HG03108 (cell line): ENCODE data around the gene BICDL2.
A peak's percentile ranks its signal among the peaks of the same experiment; 100 is the strongest.

Experiments used
- ATAC-seq: cut with Tn5 transposase; IDR thresholded peaks from one replicate; pipeline ENCODE4 v1.9.1; 2021; ENCODE audit warnings: moderate library complexity; ENCODE audit not compliant: unreplicated experiment

The BICDL2 gene

DNA sequence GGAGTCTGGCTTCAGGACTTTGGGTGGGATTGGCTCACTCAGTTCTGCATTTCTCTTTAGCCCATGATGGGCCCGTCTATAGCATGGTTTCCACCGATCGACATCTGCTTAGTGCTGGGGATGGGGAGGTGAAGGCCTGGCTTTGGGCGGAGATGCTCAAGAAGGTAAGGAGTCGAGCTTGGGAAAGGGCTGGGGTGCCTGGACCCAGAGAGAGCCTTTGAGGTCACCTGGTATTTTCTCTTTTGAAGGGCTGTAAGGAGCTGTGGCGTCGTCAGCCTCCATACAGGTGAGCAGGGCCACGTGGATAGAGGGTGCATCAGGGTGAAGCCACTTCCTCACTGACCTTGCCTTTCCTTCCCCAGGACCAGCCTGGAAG is 10.8 kb downstream of the BICDL2 start:
- no peak for ATAC-seq

DNA sequence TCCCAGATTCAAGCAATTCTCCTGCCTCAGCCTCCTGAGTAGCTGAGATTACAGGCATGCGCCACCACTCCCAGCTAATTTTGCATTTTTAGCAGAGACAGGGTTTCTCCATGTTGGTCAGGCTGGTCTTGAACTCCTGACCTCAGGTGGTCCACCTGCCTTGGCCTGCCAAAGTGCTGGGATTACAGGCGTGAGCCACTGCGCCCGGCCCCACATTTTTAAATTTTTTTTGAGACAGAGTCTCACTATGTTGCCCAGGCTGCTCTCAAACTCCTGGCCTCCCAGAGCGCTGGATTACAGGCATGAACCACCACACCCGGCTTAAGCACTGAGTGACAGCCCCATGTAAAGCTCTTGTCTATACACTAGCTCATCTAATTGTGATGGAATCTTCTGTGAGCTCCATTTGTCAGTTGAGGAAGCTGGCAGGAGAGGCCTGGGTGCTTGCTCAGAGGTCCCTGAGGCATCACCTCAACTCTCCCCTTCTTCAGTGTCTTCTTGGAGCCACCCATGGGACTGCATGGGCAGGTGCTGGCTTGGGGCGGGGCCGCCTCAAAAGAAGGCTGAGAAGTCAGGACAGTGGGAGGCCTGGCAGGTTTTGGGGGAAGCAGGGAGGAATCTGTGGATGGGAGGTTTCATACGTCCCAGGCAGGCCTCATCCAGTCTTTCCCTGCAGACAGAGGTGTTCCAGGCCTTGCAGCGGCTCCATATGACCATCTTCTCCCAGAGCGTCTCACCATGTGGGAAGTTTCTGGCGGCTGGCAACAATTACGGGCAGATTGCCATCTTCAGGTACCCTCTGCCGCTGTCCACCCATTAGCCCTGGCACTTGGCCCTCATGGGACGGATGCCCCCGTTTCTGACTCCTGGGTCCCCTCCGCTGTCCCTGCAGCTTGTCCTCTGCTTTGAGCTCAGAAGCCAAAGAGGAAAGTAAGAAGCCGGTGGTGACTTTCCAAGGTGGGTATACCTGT is 11.4 kb downstream of the BICDL2 start:
- ATAC-seq: no peak

DNA sequence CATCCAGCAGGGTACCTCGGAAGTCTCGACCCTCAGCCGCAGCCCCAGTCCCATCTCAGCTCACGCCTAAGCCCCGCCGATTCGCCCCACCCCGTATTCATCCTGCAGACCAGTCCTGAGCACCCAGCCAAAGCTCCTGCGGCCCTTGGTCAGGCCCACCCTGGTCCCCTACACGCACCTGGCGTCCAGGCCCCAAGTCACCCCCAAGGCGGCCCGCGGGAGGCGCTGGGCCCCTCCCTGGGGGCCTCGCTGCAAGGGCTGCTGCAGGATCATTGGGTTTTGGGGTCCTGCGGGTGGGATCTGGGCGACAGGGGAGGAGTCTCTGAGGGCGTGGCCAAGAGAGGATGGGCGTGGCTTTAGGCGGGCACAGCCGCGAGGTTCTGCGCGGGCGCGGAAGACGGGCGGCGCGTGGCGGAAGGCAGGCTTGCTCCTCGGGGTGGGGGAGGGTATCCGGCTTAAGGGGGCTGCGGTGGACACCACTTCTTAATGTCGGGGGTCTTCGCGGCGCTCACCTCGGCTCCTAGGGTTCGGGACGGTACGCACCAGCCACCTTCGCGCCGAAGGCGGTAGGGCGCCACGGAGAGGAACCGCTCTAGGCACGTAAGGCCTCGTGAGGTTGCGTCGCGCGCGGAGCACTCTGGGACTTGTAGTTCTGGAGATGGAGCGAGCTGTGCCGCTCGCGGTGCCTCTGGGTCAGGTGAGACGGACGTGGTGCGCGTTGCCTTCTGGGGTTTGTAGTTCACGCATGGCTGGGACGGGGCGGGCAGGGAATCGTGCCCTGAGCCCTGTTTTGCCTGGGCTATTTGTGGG is 12.9 kb downstream of the BICDL2 start, which contains the start of the genes HCFC1R1 and THOC6:
Gene HCFC1R1 (minus strand): TSS at position 274 of the 810 bp plus-strand sequence. CDS start 1 bp downstream, at position 273.
Gene THOC6 (plus strand): TSS at position 367 of the 810 bp plus-strand sequence. CDS start 292 bp downstream, at position 659.
- peak; percentile 48 for ATAC-seq

DNA sequence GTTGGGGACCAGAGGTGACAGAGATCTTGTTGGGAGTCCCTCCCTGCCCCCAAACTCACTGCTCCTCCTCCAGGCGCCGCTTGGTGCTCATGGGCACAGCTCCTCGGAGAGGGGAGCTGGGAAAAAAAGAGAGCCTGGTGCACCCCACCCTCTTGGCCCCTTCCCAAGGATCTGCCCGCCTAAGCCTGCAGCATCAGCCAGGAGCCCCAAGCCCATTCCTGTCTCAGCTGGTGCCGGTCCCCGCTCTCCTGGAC is 13.4 kb downstream of the BICDL2 start:
- no peak for ATAC-seq

DNA sequence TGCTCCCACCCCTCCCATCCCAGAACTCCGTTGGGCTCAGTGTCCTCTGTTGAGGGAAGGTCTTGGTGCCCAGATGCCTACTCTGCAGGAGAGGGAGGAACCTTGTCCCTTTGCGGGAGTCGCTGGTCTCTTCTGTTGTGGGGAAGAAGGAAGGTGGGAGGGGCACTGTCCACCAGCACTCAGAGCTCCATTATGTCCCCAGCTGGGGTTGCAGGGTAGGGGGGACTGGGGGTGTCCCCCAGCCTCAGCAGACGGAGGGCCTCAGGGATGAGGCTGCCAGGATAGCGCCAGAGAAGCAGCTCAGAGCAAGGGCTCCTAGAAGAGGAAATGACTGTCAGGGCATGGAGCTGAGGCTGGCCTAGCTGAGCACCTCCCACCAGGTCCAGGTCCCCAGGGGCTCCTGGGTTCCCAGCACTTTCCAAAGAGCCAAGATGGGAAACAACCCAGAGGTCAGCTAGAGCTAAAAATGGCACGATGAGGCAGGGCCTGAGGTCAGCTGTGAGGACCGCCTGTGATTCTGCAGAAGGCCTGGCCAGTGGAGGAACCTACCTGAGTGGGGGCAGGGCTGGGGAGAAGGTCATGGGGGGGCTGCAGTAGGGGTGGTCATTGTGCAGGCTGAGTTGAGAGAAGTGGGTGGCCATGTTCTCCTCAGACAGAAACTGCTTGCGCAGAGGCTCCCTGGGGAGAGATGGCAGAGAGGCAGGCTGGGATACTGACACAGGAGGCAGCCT is 13.9 kb downstream of the BICDL2 start:
- no peak for ATAC-seq

DNA sequence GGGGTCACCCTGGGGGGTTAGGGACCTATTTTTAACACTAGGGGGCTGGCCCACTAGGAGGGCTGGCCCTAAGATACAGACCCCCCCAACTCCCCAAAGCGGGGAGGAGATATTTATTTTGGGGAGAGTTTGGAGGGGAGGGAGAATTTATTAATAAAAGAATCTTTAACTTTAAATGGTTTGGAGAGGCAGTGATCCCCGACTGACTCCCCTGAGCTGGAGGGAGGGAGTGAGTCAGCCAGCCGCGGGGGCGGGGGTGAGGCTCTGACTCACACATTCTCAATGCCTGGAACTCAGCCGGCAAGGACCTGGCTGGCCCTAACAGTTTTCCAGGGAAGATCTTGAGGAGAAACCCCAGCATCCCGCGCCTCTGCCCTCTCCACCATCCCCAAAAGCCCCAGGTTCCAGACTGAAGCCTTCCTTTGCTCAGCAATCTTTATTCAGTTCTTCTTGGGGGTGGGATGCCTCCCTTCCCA is 14.5 kb downstream of the BICDL2 start:
- no peak for ATAC-seq

DNA sequence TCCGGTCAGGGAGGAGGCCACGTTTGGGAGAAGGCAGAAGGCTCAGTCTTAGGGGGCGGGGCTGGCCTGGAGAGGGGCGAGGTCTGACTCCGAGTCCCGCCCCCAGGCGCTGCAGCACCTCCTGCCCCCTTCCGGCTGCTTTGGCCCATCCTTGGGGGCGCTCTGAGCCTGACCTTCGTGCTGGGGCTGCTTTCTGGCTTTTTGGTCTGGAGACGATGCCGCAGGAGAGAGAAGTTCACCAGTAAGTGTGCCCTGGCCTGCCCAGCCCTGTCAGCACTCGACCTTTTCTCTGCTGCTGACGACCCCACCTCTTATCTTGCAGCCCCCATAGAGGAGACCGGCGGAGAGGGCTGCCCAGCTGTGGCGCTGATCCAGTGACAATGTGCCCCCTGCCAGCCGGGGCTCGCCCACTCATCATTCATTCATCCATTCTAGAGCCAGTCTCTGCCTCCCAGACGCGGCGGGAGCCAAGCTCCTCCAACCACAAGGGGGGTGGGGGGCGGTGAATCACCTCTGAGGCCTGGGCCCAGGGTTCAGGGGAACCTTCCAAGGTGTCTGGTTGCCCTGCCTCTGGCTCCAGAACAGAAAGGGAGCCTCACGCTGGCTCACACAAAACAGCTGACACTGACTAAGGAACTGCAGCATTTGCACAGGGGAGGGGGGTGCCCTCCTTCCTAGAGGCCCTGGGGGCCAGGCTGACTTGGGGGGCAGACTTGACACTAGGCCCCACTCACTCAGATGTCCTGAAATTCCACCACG is 15.1 kb downstream of the BICDL2 start:
- no peak for ATAC-seq

DNA sequence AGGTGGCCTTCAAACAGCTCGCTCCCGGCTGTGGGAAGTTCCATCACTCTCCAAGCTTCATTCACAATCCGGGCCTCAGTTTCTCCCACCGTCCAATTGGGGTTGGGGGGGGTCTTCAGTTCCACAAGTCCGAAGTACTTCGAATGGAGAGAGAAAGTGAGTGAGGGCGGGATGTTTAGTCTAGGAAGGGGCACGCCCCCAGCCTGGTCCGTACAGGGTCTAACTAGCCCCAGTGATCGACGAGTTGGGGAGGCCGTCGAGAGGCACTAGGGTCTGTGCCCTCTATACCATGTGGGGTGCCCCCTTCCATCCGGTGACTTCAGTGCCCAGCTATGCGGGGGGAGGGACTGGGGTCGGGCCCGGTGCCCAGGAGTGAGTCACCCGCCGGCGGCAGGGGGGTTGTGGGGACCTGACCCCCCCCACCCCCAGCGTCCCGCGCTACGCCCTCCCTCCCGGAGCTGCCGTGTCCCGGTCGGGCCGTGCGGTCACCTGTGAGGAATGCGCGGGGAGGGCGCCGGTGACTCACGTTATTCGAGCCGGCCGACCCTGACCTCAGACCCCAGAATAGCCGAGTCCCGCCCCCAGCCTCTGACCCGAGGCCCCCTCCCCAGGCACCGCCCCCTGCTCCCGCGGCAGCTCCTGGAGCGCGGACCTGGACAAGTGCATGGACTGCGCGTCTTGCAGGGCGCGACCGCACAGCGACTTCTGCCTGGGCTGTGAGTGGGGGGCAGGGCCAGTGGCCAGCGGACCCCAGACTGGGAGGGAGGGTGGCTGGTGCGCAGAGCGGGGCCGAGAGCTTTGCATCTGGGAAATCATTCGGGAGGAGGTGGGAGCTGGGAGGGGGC is 15.9 kb downstream of the BICDL2 start:
- no peak for ATAC-seq

DNA sequence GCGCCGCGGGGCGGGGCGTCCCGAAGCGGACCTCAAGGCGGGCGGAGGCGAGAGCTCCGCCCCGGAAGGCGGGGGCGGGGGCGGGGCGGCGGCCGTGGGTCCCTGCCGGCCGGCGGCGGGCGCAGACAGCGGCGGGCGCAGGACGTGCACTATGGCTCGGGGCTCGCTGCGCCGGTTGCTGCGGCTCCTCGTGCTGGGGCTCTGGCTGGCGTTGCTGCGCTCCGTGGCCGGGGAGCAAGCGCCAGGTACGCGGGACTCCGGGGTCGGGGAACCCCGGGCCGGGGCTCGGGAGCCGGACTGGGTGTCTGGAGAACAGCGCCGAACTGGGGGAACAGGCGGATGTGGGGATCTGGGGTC is 16.5 kb downstream of the BICDL2 start, which contains the start of gene TNFRSF12A:
Gene TNFRSF12A (plus strand): TSS at position 122 of the 357 bp plus-strand sequence. CDS start 30 bp downstream, at position 152.
- peak; percentile 19 for ATAC-seq

DNA sequence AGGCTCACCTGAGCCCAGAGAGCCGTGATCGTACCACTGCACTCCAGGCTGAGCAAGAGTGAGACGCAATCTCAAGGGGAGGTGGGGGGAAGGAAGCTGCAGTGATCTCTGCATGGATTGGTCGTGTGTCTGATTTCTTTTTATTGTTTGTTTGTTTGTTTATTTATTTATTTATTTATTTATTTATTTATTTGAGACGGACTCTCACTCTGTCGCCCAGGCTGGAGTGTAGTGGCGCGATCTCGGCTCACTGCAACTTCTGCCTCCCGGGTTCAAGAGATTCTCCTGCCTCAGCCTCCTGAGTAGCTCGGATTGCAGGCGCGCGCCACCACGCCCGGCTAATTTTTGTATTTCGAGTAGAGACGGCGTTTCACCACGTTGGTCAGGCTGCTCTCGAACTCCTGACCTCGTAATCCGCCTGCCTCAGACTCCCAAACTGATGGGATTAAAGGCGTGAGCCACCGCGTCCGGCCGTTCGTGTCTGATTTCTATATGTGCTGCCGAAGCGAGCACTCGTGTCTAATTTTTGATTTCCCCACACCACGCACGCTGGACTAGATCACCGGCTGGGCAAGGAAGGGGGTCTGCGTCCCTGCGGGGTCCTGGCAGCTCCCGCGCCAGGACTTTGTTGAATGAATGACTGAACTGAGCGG is 17.0 kb downstream of the BICDL2 start:
- no peak for ATAC-seq

DNA sequence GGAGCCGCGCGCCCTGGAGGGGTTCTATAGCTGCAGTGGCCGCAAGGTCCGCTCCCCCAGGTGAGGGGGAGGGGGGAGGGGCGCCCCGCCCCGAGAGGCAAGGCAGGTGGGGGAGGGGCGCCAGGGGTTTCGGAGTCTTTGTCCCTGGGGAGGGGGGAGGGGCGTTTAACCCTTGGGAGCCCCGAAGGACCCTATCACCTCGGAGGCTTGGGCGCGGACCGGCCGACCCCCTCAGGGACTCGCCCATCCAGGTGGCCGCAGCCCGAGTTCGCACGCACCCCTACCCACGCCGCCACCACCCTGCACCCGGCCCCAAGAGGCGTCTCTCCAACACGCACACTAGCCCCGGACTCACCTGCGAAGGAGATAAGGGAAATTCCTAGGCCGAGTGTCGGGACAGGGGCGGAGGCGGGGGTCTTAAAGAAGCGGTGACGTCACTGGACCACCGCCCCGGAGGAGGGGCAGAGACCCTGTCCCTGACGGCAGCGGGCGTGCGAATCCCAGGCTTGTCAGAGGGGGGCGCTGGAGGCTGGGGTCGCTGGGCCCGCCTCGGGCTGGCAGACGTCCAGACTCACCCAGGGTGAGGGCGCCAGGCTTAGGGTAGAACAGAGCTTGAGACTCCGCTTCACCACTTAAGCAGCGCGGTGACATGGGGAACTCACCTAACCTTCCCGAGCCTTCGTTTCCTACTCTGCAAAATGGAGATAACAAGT is 18.8 kb downstream of the BICDL2 start, which contains the start of gene CLDN6:
Gene CLDN6 (minus strand): TSS at position 390 of the 713 bp plus-strand sequence. CDS start 2,162 bp downstream, outside the sequence.
- no peak for ATAC-seq

DNA sequence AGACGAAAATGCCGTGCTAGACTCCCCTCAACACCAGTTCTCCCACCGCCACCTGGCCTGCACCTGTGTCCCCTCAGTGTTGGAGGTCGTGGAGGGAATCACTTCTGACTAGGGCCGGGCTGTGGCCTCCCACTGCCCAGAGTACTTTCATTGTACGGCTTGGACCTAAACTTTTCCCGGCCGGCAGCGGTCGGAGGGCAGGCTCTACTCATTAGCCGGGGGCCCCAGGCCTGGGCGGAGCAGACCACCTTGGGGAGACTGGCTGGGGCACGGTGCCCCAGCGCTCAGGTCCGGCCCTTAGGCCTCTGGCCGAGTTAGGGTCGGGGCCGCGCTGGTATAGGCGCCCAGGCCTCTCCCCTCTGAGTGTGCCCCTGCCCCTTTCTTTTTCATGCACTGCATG is 19.4 kb downstream of the BICDL2 start:
- ATAC-seq: no peak

DNA sequence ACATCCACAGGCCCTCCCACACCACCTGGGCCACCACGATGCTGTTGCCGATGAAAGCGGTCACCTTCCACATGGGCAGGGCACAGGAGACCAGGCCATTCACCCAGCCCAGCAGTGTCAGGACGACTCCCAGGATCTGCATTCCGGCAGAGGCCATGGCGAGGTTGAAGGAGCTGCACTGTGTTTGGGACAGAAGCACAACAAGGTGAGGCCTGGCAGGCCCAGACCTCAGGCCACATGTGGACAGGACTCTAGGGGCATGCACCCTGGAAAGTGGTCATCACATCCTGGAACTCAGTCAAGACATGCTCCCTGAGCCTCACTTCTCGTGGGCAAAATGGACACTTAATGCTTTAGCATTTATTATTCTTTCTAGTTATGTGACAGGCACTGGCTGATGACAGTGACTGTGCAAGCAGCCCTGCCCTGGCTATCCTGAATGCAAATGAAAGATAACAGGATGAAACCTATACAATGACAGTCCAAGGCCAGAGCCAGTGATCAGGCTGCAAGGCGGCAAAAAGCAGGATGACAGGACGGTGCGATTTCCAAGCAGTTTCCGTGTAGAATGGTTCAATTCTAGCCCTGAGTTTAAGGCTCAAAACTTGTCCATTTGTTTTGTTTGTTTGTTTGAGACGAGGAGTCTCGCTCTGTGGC is 20.8 kb downstream of the BICDL2 start:
- no peak for ATAC-seq

DNA sequence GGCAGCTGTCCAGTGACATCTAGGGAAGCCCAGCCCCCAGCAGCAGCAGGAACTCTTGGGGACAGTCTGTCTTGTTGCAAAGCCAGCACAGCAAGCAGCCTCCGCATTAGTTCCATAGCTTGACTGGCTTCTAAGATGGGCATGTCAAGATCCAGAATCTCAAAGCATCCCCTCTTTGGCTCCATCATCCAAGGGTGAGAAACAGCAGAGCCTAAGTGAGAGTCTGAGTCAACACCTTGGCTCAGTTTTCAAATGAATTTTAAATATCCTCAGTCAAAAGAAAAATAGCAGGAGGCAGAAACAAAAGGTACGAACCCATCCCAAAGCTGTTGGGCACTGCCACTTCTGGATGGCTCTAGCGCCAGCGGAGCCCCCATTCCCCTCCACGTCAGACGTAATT is 21.8 kb downstream of the BICDL2 start:
- ATAC-seq: no peak

DNA sequence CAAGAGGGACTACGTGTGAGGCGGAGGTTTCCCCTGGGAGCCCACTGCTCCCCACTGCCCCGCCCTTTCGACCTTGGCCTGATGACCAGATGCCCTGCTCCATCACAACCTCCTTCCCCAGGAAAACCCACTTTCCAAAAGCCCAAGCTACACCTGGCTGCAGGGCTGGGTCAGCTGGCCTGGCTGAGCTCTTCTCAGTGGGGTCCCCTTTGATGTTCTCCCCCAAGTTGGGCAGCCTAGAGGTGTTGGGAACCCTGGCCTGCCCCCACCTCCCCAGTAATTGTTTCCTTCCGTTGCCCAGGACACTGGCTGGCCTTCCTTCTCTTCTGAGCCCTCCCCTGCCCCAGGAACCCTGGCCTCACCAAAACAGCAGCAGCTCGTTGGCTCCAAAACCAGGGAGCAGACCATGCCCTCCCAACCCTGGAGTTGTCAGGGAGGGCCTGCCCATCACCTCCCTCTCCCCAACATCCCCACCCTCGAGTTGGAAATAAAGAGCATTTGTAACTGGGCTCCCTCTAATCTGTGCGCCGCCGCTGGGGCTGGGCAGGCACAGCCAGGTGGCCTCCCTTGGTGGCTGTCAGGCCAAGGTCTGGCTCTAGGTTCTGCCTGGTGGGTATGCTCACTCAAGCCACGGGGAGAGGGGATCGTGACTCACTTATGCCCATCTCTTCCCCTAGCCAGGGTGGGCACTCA is 22.6 kb downstream of the BICDL2 start:
- ATAC-seq: no peak

DNA sequence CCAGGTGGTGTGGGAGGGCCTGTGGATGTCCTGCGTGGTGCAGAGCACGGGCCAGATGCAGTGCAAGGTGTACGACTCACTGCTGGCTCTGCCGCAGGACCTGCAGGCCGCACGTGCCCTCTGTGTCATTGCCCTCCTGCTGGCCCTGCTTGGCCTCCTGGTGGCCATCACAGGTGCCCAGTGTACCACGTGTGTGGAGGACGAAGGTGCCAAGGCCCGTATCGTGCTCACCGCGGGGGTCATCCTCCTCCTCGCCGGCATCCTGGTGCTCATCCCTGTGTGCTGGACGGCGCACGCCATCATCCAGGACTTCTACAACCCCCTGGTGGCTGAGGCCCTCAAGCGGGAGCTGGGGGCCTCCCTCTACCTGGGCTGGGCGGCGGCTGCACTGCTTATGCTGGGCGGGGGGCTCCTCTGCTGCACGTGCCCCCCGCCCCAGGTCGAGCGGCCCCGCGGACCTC is 23.2 kb downstream of the BICDL2 start:
- no peak for ATAC-seq
